Skin epidermis (tissue), 12 donors: ENCODE measurements around the gene FALEC.
A peak's percentile ranks its signal among the peaks of the same experiment; 100 is the strongest.

Experiments
- H3K27ac ChIP-seq, 21 experiments: fragments of 200-600 bp; sonication (generic) in 11 of 21; one replicate each; pipeline ENCODE4 v1.5.0; 2020; ENCODE audit warnings: mild to moderate bottlenecking in 3 of 21, inconsistent platforms in 2 of 21, moderate library complexity in 2 of 21
- H3K4me3 ChIP-seq, 7 experiments: fragments of 200-600 bp; sonication (generic) in 2 of 7; one replicate each; pipeline ENCODE4 v1.5.0; 2020; ENCODE audit warnings: inconsistent platforms in 2 of 7, mild to moderate bottlenecking in 2 of 7, moderate library complexity in 1 of 7

Gene FALEC

DNA sequence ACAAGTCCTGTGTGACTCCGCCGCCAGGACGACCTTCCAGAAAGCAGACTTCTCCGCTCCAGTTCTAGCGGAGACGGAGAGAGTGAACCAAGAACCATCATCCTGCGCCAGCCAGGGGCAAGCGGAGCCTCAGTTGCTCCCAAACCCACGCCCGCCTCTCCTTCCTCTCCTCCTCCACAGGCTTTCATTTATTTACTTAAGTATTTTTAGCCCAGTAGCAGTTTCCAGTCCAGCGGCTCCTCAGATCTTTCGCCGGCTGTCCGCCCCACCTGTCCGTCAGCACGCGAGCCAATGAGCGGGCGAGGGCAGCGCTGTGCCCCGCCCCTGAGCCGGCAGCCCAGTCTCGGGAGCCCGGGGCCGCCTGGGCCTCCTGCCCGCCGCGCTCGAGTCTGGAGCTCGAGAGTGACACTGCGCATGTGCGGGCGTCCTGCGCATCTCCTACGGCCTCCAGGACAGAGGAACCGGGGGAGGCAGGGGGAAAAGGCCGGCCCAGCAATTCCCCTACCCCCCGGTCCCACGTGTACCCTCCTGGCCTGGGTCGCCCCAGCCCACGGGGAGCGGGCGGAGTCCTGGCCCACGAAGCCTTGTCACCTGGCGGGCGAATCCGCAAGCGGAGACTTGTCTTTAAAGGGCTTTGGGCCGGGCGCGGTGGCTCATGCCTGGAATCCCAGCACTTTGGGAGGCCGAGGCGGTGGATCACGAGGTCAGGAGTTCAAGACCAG is at the start of gene FALEC:
Gene FALEC, plus strand, starts transcription at position 425 of the 722 bp plus-strand sequence.
- peak within 1 kb of the TSS; percentile 33 to 59 (median 48) for H3K4me3 ChIP-seq
- H3K27ac ChIP-seq, result peak within 1 kb of the TSS in 20 of 21 experiments; percentile 1 to 81 (median 74)

DNA sequence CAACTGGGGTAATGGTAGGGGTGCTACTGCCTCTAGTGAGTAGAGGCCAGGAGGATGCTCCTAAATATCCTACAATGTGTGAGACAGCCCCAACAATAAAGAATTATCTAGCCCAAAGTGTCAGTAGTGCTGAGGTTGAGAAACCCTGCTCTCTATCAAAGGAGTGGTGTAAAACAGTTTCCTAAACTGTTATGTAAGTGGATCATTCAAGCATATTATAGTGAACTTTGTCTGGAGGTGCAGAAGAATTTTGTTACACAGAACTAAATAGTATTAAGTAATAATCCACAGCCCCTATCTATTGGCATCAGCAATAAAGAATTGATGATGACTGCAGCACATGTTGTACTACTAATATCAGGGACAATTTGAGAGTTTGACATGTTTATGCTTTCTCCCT is 48.6 kb upstream of the FALEC start:
- Histone ChIP-seq H3K27ac (no peak overlapping the region), H3K4me3 (no peak overlapping the region)

GRCh38 chr1:150469291-150469690 is 46.3 kb upstream of the FALEC start:
- H3K27ac ChIP-seq, result no peak overlapping the region
- H3K4me3 ChIP-seq, result no peak overlapping the region

- H3K27ac ChIP-seq, result no peak overlapping the region
Measured at GRCh38 chr1:150472601-150473200, 42.9 kb upstream of the FALEC start.

DNA sequence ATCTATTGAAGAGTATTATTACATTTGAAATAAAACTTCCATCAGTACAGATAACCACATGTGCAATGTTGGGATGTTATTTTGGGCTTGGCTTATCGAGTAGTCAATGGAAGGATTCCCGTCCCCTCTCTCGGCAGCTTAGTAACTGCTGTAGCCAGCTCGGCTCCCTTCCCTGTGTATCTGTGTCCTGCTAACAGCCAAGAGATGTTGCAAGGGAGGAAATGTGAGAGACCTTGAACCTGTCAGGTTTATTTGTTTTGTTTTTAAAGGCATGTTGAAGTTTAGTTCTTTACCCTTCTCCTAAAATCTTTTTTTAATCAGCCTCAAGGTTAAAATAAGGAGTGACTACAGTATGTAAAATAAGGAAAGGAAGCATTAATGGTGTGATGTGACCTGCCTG is 41.9 kb upstream of the FALEC start:
- H3K27ac ChIP-seq, result peak overlapping the region in 1 of 21 experiments; percentile 0

More at GRCh38 chr1:150472601-150473200, 42.9 kb upstream of the FALEC start:
- no peak overlapping the region for H3K4me3 ChIP-seq

GRCh38 chr1:150474869-150475268 is 40.7 kb upstream of the FALEC start:
- Histone ChIP-seq H3K4me3 (no peak overlapping the region), H3K27ac (no peak overlapping the region)

More for the DNA sequence above, 41.9 kb upstream of the FALEC start:
- no peak overlapping the region for H3K4me3 ChIP-seq

- Histone ChIP-seq H3K4me3 (no peak overlapping the region), H3K27ac (no peak overlapping the region)
Measured at GRCh38 chr1:150476754-150477153, 38.8 kb upstream of the FALEC start.

DNA sequence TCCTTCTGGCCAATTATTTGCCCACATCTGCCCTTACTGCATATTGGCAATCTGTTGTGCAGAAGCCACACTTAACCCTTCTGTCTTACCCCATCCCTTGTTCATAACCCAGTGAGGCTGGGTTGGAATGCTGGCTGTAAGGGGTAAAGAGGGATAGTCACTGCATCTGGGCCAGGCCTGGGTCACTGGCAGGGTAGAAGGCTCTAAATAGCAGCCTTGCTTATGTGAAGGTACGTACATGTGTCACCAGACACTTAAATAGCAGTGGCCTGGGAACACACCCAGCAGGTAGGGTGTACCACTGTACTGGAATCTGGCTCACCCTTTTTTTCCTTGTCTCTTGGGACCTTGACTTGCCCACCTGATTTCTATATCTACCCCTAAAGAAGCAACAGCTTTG is 38.2 kb upstream of the FALEC start:
- Histone ChIP-seq H3K4me3 (no peak overlapping the region), H3K27ac (no peak overlapping the region)

DNA sequence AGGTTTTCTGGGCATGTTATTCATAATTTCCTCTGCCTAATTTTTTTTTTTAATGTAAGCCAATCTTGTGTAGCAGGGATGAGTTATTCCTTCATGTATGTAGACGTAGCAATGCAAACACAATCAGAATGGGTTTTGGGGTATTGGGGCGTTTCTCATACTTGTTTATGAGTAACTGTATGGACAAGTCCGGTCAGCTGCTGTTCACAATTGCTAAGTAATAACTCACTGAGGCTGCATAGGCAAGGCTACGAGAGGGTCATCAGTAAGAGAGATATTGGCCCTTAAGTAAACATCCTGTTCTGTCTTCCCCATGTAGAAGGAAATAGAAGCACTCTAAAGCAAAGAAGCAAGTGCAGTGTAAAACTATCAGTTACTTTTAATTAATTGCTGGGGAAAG is 37.8 kb upstream of the FALEC start:
- H3K4me3 ChIP-seq, result no peak overlapping the region
- no peak overlapping the region for H3K27ac ChIP-seq

DNA sequence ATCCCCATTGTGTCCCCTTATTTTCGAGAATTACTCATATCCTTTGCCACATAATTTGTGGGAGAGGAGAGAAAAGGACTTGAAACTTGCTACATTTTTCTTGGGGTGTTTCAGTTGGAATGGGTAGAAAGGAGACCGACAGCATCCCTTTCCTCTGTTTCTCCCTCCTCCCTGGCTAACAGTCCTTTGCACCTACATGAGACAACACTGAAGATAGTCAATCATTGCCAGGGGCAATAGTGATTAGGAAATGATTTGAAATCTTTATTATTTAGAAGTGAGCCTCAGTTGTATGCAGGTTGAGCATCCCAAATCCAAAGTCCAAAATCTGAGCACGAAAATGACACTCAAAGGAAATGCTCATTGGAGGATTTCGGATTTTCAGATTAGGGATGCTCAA is 36.2 kb upstream of the FALEC start:
- no peak overlapping the region for H3K27ac ChIP-seq

GRCh38 chr1:150479927-150480352 is 35.6 kb upstream of the FALEC start:
- Histone ChIP-seq H3K4me3 (no peak overlapping the region), H3K27ac (no peak overlapping the region)

More for the DNA sequence above, 36.2 kb upstream of the FALEC start:
- H3K4me3 ChIP-seq, result no peak overlapping the region

DNA sequence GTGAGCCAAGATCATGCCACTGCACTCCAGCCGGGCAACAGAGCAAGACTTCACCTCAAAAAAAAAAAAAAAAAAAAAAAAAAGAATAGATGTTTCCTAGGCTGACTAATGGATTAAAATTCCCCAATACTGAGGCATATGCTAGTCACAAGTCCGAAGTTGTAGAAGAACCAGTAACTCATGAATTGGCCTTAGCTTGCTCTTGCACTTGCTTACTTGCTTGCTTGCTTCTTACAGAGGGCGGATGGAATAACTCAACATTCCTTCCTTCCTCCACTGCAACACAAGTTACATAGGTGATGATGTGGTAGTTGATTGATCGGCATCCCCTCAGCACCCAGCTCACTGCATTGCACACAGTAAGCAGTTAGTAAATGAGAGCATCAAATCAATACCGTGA is 31.1 kb upstream of the FALEC start:
- Histone ChIP-seq H3K27ac (no peak overlapping the region), H3K4me3 (no peak overlapping the region)

- H3K27ac ChIP-seq, result peak overlapping the region in 2 of 21 experiments; percentile 6 to 31
- H3K4me3 ChIP-seq, result no peak overlapping the region
Measured at GRCh38 chr1:150484861-150485260, 30.7 kb upstream of the FALEC start.

GRCh38 chr1:150486966-150487762 is 28.4 kb upstream of the FALEC start, which contains the start of gene TARS2:
TSS of gene TARS2 (plus strand) at chr1:150487419. CDS start at chr1:150487451, 32 bp downstream.
- H3K4me3 ChIP-seq, result peak within 1 kb of the TSS; percentile 40 to 81 (median 63)
- peak within 1 kb of the TSS in 20 of 21 experiments; percentile 22 to 92 (median 80) for H3K27ac ChIP-seq

- Histone ChIP-seq H3K27ac (peak overlapping the region in 19 of 21 experiments; percentile 61 to 92 (median 81)), H3K4me3 (peak overlapping the region; percentile 40 to 81 (median 63))
Measured at GRCh38 chr1:150487763-150488115, 27.8 kb upstream of the FALEC start.

DNA sequence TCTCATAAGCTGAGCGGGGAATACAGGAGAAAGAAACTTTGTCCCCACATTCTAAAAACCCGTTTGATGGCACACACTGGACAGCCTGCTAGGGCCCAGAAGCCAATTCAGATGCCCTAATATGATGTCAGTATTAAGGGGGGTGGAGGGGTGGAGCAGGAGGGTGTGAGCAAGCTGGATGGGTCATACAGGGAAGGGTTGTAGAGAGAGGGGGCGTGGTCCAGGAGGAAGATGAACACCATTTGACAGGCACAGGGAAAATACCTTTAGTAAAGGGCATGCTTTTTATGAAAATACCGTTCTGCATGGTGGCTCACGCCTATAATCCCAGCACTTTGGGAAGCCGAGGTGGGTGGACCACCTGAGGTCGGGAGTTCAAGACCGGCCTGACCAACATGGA is 22.4 kb upstream of the FALEC start:
- Histone ChIP-seq H3K27ac (no peak overlapping the region), H3K4me3 (no peak overlapping the region)

GRCh38 chr1:150498342-150498741 is 17.2 kb upstream of the FALEC start:
- Histone ChIP-seq H3K4me3 (no peak overlapping the region), H3K27ac (no peak overlapping the region)

DNA sequence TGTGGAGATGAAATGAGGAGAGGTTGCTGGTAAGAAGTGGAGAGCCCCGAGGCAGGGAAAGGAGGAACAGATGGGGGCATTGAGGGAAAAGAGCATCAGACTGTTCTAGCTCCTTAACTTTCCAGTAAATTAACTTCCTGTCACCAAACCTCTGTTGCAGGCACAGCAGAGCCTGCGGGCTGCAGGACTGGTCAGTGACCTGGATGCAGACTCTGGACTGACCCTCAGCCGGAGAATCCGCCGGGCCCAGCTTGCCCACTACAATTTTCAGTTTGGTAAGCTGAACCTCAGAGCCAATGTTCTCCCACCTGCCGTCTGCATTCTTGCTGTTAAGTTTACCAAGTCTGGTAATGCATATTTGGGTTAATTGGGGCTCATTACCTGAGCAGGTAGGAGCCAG is 10.1 kb upstream of the FALEC start:
- Histone ChIP-seq H3K4me3 (no peak overlapping the region), H3K27ac (no peak overlapping the region)

DNA sequence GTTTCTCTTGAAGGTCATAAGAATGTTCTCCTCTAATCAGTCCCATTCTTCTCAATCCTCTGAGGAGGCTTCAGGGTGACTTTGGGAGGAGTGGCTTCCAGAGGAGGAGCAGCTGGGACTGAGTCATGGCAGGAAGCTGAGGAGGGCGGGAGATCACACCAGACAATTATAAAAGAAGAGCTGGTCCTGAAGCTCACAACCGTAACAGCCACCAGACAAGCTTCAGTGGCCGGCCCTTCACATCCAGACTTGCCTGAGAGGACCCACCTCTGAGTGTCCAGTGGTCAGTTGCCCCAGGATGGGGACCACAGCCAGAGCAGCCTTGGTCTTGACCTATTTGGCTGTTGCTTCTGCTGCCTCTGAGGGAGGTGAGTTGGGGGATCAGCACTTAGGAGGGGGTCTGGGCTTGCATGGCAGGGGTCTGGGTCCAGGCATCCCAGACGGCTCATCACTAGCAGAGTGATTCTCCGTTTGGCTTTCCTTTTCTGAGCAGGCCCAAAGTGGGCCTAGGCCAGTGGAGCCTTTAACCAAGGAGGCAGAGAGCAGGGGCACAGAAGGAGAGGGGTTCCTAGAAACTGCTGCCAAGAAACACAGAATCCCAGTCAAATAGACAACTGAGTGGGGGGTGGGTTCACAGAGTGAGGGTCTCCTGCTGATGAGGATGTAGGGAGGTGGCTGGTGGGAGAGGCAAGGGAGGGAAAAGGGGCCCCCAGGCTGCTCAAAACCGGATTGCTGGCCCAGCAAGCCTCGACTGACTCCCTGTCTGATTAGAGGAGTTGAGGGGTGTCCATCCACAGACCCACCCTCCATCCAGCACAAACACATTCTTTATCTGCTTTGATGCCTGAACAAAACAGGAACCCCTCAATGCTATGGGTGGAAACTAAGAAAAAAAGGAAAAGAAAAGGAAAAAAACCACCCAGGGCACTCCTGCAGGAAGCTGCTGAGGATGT is 7.4 kb upstream of the FALEC start, which contains the start of gene ECM1:
Gene ECM1, plus strand, starts transcription at position 198 of the 953 bp plus-strand sequence. Its CDS starts 101 bp downstream, at position 299.
- H3K27ac ChIP-seq, result peak within 1 kb of the TSS in 20 of 21 experiments; percentile 35 to 91 (median 77)
- peak within 1 kb of the TSS; percentile 4 to 30 (median 24) for H3K4me3 ChIP-seq
